Activated T-cell treated with anti-CD3 and anti-CD28 coated beads, Interleukin-2, amount 50 U/mL, for 1 hour (primary cell): ENCODE data around the gene NPFFR1.

Experiments used
- DNase-seq: peaks from one replicate; pipeline ENCODE4 v3.0.0-alpha.2; 2020

Gene NPFFR1

DNA sequence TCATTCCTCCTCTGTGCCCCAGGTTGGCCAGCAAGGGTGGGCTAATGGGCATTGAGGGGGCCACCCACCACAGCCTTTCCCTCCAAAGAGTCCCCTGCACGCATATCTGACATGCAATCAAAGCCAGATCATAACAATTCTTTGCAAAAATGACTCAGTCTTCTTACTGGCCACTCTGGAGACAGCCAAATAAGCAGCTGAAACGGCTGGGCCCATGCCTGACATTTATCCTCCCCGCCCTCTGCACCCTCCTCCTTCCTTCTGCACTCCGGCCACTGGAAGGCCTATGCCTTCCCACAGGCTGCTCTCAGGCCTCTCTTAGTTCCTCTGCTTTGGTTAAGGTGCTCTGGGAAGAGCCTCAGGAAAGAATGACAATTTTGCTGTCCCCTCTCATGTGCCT is 29.2 kb upstream of the NPFFR1 start:
- no peak for DNase-seq

DNA sequence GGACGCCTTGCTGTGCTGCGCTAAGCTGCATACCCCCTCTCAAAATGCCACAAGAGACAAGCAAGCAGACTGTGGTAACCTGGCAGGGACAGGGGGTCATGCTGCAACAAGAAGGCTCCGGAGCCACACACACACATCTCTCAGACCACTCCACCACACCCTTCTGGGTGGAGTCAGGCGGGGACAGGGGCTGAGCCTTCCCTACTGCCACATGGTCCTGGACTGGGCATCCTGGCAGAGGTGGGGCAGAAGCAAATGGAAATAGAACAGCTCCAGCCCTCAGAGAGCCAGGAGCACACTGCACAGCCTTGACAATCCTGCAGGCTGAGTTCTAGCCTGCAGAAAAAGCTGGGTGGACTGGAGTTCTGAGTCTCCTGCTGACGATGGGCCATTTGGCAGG is 28.4 kb upstream of the NPFFR1 start:
- DNase-seq = no peak

DNA sequence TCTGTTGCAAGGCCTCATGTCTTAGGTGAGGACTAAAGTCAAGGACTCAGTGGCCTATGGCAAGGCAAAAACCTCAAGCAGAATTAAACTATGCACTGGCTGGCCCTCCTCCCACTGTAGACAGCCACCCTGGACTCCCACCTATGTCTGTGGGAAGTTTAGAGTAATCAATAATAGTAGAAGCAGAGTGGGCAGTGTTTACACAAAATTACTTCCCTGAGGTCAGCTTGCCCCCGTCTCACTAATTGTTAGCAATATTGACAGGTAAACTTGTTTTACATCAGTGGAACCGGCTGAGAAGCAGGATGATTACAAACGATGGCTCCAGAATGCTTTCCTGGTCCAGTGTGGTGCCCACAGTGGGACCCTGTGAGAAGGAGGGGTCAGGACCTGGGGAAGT is 27.9 kb upstream of the NPFFR1 start:
- no peak for DNase-seq

DNA sequence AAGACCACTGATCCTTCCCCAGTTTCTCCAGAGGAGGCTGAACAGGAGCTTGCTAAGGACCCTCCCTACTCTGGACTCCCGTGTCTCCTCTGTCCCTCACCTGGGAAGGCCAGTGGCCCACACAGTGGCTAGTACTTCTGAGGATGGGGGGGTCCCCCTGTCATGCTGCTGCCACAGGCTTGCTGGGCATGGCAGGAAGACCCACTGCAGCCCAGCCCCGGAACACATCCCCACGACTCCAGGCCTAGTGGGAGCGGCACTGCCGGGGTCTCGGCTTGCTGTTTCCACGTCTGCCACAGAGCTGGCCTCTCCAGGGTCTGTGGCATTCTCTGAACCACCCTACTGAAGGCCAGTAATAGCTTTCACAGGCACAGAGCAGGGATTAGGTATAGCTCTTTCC is 25.9 kb upstream of the NPFFR1 start:
- no peak for DNase-seq

DNA sequence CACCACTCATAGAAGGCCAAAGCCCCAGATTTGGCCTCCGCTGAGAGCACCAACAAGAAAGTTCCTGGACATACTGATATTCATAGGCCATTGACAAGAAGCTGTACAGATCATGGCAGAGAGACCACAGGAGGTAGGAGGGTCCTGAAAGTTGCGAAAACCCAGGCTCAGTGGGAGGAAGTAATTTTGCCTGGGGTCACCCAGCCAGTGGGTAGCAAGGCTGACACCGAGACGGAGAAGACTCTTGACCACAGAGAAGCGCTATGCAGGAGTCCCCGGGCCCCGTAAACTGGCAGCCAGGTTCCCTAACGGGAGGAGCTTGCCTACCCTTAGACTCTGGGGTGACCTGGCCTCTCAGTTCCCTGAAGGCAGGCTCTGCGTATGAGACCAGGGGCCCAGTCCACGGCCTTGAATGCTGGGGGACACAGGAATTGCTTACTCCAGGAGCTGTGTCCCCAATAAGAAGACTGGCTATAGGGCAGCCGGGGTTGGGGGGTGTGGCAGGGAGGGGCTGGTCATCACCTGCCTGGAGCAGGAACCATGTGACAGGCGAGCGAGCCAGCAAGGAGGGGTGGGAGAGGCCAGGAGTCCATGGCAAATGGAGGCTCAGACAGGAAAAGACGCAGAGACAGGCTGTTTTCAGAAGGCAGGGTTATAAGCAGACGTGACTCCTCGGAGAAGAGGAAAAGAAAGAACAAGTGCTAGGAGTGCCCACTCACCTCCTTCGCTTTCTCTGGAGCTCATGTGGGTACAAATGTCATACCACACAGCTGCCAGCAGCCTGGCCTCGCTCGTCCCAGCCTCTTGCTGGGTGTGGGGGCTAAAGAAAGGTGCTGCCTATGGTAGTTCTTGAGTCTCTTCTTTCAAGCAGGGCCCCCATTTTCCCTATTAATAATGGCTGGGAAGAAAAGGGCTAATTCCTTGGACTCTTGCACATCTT is 24.6 kb upstream of the NPFFR1 start:
- DNase-seq = no peak

DNA sequence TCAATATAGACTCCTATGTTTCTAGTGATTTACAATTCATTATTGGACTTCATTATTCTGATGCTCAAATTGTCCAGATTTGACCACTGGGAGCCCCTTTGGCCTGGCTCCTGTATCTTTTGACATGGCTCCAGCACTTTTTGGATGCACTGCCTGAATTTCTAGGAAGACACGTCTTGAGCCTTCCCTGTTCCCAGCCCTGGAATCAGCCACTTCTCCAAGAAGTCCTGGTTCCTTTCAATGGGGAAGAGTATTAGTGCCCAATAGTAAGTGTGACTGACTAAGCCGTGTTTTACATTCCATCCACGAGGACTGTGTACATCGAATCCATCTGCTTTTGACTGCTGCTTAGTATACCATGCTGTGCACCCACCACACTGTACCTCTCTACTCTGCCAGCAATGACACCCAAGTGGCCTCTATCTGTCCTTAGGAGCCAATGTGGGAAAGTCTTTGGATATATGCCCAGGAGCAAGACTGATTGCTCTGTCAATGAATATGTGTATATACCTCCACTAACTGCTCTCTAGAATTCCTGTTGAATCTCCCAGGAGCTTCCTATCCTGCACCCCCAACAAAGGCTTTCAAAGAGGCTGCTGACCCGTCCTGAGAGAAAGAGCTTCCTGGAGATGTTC is 23.2 kb upstream of the NPFFR1 start:
- no peak for DNase-seq

DNA sequence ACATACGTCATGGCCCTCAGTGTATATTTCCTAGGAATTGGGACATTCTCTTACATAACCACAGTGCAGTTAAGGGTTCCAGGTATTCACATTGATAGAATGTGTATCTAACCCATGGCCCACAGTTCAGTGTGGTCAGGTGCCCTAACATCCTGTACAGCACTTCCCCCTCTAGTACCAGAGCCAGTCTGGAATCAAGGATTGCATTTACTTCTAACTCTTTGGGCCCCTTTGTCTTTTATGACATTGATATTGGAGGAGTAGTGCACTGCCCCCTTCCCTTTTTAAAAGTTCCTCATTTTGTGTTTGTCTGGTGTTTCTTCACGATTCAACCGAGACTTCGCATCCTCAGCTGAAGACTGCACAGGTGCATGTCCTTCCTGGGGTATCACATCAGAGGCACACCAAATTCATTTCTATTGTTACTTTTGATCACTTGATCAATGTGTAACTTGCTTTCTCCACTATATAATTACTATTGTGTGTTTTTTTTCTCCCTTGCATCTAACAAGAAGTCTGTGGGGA is 22.4 kb upstream of the NPFFR1 start:
- no peak for DNase-seq

DNA sequence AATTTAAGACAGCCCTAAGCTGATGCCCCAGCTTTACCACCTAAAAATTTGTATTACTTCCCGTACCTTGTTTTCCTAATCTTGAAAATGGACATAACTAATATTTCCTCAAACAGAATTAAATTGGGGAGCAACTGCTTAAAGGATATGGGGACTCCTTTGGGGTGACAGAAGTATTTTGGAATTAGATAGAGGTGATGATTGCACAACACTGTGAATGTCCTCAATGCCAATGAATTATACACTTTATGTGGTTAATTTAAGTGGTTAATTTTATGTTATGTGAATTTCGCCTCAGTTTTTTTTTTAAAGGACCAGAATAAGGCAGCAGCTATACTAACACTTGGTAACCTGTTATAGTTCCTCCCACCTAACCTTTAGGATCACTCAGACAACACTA is 19.9 kb upstream of the NPFFR1 start:
- no peak for DNase-seq

DNA sequence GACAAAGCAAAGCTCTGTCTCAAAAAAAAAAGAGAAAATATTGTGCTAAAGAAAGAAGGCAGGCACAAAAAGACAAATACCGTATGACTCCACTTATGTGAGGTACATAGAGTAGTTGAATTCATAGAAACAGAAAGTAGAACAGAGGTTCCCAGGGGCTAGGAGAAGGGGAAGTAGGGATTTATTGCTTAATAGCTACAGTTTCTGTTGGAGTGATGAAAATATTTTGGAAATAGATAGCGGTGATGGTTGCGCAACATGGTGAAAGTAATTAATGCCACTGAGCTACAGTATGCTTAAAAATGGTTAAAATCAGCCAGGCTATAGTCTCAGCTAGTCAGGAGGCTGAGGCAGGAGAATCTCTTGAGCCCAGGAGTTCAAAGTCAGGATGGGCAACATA is 18.5 kb upstream of the NPFFR1 start:
- no peak for DNase-seq

DNA sequence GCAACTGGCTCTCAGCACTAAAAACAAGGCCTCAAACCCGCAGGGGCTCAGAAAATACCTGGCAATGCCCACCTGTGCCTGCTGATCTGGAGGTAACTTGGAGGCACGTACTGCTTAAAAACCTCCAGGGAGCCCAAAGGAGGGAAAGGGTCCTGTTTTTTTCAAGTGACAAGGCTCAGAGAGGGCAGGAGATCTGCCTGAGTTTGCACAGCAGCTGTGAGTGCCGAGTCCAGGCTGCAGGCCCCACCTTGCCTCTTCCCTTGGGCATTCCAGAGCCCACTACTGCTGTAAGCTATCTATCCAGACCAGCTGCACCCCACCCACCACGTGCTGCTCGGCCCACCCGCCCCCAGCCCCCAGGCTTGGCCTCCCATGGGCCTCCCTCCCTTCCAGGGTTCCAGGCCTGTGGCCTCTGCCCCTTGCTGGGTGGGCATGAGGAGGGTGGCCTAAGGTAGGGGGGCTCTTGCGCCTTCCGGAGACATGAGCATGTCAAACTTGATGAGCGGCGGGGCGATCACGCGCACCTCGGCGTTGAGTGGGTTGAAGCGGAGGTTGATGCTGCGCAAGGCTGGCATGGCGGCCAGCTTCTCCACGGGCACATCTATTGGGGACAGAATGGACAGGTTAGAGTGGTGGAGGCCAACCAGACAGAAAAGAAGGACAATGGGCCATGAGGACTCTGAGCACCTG is 17.2 kb upstream of the NPFFR1 start:
- no peak for DNase-seq

DNA sequence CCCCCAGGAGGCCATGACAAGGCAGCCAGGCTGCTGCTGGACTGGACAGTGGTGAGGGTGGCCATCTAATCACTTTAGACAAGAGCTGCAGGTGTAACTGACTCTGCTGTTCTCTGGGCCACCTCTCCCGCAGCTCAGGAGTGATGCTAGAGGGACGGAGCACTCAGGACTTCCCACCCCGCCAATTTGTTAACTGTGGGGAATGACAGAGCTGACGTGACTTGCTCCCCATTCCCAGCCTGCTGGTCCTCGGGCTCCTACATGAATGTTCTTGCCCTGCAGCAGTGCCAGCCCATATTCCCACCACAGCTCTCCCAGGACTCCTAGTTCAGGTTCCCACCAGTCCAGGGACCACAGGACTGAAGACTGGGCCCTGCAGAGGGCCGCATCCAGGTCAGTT is 16.7 kb upstream of the NPFFR1 start:
- no peak for DNase-seq

DNA sequence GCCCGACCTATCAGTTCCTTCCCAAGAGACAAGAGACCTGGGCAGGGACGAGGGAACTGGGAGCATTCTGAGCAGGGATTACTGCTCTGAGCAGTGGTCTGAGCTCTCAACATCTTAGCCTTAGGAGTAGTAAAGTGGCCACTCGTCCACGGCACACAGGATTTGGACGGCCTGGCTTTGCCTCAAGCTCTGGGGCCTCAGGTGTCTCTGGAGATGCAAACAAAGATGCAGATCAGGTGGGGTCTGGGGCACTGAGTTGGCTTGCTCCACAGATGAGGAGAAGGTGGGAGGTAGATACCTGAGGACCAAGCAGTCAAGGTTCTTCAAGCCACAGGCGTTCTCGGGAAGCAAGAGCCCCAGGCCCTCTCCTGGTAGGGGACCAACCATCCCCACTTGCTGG is 16.1 kb upstream of the NPFFR1 start:
- DNase-seq = no peak

DNA sequence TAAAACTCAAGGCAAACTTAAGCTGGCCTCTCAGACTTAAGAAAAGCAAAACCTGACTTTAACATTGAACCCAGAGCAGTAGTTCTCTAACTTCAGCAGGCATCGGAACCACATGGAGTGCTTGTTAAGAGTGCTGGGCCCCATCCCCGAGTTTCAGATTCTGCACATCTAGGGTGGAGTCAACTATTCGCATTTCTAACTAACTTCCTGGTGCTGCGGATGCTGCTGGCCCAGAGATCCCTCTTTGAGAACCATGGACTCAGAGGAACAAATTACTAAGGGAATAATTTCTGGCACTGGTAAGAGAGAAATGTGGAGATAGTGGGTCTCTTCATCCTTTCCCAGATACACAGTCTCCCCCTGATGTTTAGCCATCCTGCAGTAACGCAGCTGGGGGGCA is 14.6 kb upstream of the NPFFR1 start:
- no peak for DNase-seq

DNA sequence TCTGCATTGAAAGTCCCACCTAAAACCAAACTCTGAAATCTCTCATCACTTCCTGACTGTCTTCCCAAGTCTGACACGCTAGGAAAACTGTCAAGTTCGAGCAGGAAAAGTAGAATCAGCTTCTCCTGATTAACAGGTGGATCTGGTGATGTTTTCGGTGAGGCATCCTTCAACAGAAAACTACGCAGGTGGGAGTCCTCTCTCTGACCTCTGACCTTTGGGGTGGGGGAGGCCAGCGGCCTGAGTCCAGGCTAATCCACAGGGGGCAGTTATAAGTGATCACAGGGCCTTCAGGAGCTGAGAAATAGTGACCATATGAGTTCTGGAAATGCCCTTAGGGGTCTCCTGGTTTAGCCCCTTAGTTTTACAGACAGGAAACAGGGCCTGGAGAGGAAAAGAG is 13.4 kb upstream of the NPFFR1 start:
- DNase-seq = no peak

DNA sequence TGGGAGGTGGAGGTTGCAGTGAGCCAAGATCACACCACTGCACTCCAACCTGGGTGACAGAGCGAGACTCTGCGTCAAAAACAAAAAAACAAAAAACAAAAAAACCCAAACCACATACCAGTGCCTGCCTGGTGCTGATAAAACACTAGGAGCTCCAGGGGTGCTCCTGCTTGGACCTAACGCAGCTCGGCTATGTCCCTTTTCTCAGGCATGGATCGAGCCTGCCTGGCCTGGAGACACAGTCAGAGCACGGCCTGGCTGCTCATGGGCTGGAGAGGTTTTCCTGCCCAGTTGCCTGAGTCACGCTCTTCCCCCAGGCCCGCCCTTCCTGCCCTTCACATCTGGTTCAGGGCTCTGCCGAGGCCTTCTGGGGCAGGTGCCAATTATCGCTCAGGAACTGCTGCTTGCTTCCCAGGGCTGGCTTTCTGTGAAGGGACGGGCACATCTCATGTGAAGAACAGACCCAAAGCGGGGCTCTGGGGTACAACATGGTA is 12.6 kb upstream of the NPFFR1 start:
- DNase-seq = no peak

DNA sequence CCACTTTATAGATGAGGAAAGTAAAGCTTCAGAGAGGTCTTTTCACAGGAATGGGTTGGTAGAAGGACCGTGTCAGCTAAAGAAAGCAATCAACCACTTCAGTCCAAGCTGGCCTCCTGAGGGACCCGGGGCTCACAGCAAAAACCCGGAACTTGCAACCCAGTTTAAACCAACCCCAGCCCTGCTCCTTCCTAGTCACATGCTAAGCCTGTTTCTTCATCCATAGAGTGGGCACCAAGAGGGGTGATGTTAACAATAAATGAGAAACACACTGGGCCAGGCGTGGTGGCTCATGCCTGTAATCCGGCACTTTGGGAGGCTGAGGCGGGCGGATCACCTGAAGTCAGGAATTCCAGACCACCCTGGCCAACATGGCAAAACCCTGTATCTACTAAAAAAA is 12.1 kb upstream of the NPFFR1 start:
- DNase-seq = no peak

DNA sequence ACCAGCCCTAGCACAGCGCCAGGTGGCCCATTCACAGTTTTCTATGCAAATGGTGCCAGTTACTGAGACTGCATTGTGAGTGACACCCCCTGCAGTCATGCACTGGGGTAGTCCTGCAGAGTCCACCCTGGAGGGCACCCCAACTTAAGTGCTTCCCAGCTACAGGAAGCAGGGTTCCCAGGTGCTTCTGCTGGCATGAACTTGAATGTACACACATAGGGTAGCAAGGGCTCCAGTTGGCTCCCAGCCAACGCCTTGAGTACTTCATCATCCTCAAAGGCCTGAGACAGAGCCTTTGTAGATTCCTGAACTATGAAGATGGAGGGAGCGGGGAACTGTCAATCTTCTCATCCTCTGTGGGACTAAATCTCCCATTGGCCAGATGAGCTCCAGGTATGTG is 11.5 kb upstream of the NPFFR1 start:
- DNase-seq = no peak

DNA sequence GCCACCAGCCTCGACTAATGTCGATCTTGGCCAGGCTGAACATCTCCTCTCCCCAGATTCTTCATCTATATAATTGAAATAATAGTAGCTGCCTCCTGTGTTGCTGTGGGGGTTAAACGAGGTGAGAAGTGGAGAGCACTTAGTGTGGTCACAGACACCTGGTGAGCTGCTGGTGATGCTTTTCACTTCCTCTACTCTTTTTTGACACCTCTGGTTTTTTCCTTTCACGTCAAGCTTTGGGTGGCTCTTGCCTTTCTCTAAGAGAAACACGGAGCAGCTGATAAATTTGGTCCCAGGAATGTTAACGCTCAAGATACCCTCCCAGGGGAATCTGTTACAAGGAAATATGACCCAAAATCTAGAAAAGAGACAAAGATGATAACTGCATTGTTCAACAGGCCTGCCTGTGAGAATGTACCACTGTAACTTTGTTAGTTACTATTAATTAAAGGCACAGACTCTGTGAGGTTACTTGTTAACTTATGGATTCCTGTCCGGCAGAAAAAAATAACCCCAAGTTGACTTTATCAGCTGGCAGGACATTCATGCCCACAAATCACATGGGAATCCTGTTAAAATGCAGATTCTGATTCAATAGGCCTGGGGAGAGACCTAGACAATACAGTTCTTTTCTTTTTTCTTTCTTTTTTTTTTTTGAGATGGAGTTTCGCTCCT is 9.5 kb upstream of the NPFFR1 start:
- no peak for DNase-seq

DNA sequence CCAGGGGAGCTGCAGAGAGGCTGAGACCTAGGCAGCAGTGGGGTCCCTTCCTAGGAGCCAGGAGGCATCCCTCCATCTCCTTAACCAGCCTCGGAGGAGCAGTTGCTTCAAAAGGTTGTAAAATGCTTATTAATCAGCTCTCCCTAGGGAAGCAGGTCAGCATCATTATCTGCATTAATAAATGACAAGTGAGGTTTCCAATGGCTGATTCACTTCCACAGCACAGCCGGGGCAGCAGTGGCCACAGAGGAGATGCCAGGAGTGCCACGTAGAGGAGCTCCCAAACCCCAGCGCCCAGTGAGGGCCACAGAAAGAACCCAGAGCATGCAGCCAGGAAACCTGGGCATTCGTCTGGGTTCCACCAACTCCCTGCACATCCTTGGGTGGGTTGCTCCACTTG is 8.2 kb upstream of the NPFFR1 start:
- no peak for DNase-seq

DNA sequence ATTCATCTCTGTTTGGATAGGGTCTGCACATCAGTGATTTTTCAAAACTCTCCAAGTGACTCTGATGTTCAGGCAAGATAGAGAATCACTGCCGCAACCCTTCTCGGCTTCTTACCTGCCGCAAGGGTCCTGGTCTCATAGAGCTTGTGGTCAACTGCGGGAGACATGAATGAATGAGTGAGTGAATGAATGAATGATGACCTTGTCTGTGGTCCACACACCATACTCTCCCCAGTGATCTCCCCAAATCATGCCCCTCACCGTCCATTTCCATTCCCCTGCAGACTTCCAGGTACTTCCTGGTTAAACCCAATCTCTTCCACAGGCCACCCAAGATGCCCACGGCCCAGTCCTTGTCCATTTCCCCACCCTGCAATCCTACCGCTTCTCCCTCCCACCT is 5.9 kb upstream of the NPFFR1 start:
- no peak for DNase-seq

DNA sequence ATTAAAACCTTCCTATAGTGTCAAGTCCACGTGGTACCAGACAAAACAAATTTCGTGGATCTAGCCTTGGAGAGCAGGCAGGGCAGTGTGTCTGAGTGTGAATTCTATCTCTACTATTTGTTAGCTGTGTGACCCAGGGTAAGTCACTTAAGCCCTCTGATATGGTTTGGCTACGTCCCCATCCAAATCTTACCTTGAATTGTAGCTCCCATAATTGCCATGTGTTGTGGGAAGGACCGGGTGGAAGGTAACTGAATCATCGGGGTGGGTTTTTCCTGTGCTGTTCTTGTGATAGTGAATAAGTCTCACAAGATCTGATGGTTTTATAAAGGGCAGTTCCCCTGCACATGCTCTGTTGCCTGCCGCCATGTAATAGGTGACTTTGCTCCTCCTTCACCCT is 2.8 kb upstream of the NPFFR1 start:
- no peak for DNase-seq

DNA sequence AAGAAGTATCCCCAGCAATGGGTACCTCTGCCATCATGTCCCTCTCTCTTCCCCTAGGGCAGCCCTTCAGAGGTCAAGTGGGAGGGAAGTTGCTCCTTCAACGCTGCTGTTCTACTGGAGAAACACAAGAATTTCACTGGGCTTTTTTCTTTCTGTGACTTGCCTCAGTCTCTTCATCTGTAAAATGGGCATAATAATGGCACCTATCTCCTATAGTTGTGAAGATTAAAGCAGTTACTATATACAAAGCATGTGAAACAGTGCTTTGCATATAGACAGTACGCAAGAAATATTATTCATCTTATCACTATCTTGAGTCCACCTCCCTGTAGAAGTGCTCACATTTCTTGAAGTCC is 1.6 kb upstream of the NPFFR1 start:
- DNase-seq = no peak
